Thyroid gland (tissue), 4 donors: Measurements from ENCODE around the gene TP63.

Source experiments
- CTCF ChIP-seq, 6 experiments: fragments of 200-600 bp in 3 of 6; fragments of 450-650 bp in 3 of 6; sonication (generic) in 3 of 6; IDR thresholded peaks; one replicate each; pipeline ENCODE4 v1.5.1; 2016 to 2019; ENCODE audit warnings: antibody characterized with exemption in 6 of 6, mild to moderate bottlenecking in 2 of 6, inconsistent platforms in 1 of 6, moderate library complexity in 1 of 6
- POLR2A ChIP-seq, 2 donors: fragments of 450-650 bp; IDR thresholded peaks; one replicate each; pipeline ENCODE4 v1.6.1; 2017; ENCODE audit warnings: antibody characterized with exemption in 2 of 2, mild to moderate bottlenecking in 2 of 2, moderate library complexity in 1 of 2

GRCh38 chr3:189942948-189943347, 311.8 kb downstream of the TP63 start:
- no peak for TF ChIP-seq CTCF (IDR thresholded peaks at IDR 0.05)
- TF ChIP-seq POLR2A (IDR thresholded peaks at IDR 0.05) = no peak
